ENCODE measurements around the gene NLK. TPM values are rescaled to one million over a fixed set of nuclear protein-coding genes. Genes with fewer than 3 reads are reported as not detected.

Gene NLK
- total RNA-seq, 1 experiment from 2014 or later = 12.8 TPM

GRCh38 chr17:28030386-28030785 is 12.1 kb upstream of the NLK start:
- BruUV-seq (replicated peaks) = no TSS peak
- POLR2A ChIA-PET = no interaction called here

More at GRCh38 chr17:28030386-28030785, 12.1 kb upstream of the NLK start:
- H3K9me3 ChIP-seq (ENCODE audit: control insufficient read depth in 1 of 2, insufficient read depth in 1 of 2, low read depth in 1 of 2, low read length in 2 of 2) = no peaks in the 10 kb centered on the region
- no peaks in the 10 kb centered on the region for H3K4me1 ChIP-seq (ENCODE audit: control insufficient read depth in 1 of 2, insufficient read depth in 2 of 2, low read length in 2 of 2)
- CTCF ChIA-PET = interaction anchor here (1.2 kb wide), 1 partner anchor 11 kb away, joined by 4 read pairs; no protein-coding TSS in a partner anchor
- DNase-seq (ENCODE audit: low read depth, low spot score) (no peak), ATAC-seq (no peak)
- H3K4me2 ChIP-seq (ENCODE audit: low read length) = no peak overlapping the region
- H3K27ac ChIP-seq (ENCODE audit: low read depth, low read length) = no peak overlapping the region
- no peak overlapping the region for H3K4me3 ChIP-seq (replicated peaks in 1 of 2; ENCODE audit: low read depth in 1 of 2, low read length in 2 of 2)
- RAD21 ChIA-PET (ENCODE audit: low non-redundant PET in 1 of 2, low total read pairs in 2 of 2, uncharacterized antibody in 2 of 2, unreplicated experiment in 2 of 2) = interaction anchor here in 1 of 2 experiments (0.6 kb wide), 1 partner anchor 225 kb away, joined by 7 read pairs; no protein-coding TSS in a partner anchor
- intact Hi-C loops (cut with micrococcal nuclease) = no loop called here
- no peaks in the 10 kb centered on the region for H3K27me3 ChIP-seq (ENCODE audit: insufficient read depth, low read length)
- no peaks in the 10 kb centered on the region for H3K9me2 ChIP-seq (ENCODE audit: insufficient read depth)
- H2AFZ ChIP-seq (ENCODE audit: low read depth, low read length, poor library complexity, severe bottlenecking) = no peak overlapping the region
- no peaks in the 10 kb centered on the region for H3K36me3 ChIP-seq (ENCODE audit: control insufficient read depth in 1 of 2, insufficient read depth in 2 of 2, low read length in 2 of 2)
- no peak overlapping the region for H3K9ac ChIP-seq (ENCODE audit: low read length)
- H4K20me1 ChIP-seq (ENCODE audit: insufficient read depth) = no peaks in the 10 kb centered on the region
- H3K79me2 ChIP-seq (ENCODE audit: insufficient read depth, low read length) = no peaks in the 10 kb centered on the region
- no peak for TF ChIP-seq POLR2A (IDR thresholded peaks at IDR 0.05; ENCODE audit: borderline replicate concordance, extremely low read depth, insufficient read depth, insufficient read length)
- TF ChIP-seq YY1 (IDR thresholded peaks at IDR 0.05; ENCODE audit: extremely low read depth, insufficient replicate concordance, low read depth, low read length) = no peak
- no peak for TF ChIP-seq POLR2AphosphoS5 (IDR thresholded peaks at IDR 0.05; ENCODE audit: low read depth, low read length)
- no peak for TF ChIP-seq ZNF274 (IDR thresholded peaks at IDR 0.05; ENCODE audit: low read depth, low read length)
- TF ChIP-seq SRF (IDR thresholded peaks at IDR 0.05; ENCODE audit: low read depth) = no peak
- no peak for TF ChIP-seq CEBPB (IDR thresholded peaks at IDR 0.05; ENCODE audit: low read depth)
- TF ChIP-seq RAD21 (IDR thresholded peaks at IDR 0.05; ENCODE audit: low read depth) = no peak
- TF ChIP-seq CTCF (IDR thresholded peaks at IDR 0.05 in 2 of 3, conservative IDR thresholded peaks at IDR 0.05 in 1 of 3; ENCODE audit: borderline replicate concordance in 1 of 3, insufficient read depth in 1 of 3, low read depth in 2 of 3, low read length in 2 of 3) = no peak
- no peak for TF ChIP-seq EZH2phosphoT487 (IDR thresholded peaks at IDR 0.05; ENCODE audit: borderline replicate concordance)
- TF ChIP-seq ZBTB33 (IDR thresholded peaks at IDR 0.05; ENCODE audit: extremely low read depth, insufficient replicate concordance, low read length) = no peak

Data from HCT116 (cell line).